GM18909 (cell line): ENCODE measurements around the gene TRH.

Source experiments
- ATAC-seq: cut with Tn5 transposase; IDR thresholded peaks from one replicate; pipeline ENCODE4 v1.9.1; 2021; ENCODE audit warnings: mild to moderate bottlenecking; ENCODE audit not compliant: unreplicated experiment, poor library complexity

Gene TRH, protein sequence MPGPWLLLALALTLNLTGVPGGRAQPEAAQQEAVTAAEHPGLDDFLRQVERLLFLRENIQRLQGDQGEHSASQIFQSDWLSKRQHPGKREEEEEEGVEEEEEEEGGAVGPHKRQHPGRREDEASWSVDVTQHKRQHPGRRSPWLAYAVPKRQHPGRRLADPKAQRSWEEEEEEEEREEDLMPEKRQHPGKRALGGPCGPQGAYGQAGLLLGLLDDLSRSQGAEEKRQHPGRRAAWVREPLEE

DNA sequence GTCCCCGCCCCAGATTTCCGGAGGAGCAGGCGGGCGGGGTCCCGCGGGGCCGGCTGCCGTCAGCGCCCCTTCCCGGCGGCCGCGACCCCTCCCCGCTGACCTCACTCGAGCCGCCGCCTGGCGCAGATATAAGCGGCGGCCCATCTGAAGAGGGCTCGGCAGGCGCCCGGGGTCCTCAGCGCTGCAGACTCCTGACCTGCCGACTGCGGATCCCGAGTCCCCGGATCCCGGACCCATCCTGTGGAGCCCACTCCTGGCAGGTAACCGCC, at the start of gene TRH:
Gene TRH (plus strand): TSS at position 157 of the 269 bp plus-strand sequence. CDS start 1,097 bp downstream, outside the sequence.
- no peak for ATAC-seq

DNA sequence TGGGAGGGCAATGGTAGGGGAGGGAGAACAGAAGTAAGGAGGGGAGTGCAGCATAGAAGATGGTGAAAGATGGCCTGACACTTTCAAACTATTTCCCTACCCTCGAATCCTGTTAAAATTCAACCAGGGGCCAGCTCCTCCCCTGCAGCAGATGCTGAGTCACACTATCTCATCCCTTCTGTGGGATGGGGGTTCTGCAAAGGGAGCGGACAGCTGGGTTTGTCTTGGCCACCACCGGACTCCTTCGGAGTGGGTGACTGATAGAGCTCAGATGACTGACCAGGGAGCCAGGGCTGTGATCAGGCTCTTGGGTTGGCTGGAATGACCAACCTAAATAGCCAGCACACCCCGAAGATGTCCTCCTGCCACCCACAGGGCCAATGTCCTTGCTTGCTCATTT, 47.4 kb upstream of the TRH start:
- ATAC-seq = no peak

DNA sequence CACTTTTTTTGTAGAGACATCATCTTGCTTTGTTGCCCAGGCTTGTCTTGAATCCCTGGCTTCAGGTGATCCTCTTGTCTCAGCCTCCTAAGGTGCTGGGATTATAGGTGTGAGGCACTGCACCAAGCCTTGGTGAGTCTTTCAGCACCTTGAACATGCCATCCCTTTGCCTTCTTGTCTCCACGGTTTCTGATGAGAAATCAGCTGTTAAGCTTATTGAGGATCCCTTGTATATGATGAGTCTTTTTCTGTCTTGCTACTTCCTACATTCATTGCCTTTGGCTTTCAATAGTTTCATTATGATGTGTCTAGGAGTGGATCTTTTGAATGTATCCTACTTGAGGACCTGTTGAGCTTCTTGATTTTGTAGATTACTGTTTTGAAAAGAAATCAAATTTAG, 45.1 kb upstream of the TRH start:
- ATAC-seq = no peak

DNA sequence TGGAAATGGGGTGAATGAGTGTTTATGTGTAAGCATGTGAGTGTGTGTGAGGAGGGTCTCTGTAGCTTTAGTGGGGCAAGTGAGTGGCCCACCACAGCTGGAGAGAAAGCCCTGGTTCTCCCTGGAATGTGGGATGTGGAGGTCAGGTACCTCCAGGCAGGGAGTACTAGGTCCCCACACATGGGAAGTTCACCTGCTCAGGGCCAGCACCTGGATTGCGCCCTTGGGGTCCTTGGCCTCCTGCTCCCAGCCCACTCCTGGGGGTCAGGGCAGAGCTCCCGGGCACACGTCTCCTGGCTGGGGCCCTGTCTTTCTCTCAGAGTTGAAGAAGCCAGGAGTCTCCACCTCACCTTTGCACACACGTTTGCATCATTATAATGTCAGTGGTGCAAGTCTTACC, 41.0 kb upstream of the TRH start:
- no peak for ATAC-seq

DNA sequence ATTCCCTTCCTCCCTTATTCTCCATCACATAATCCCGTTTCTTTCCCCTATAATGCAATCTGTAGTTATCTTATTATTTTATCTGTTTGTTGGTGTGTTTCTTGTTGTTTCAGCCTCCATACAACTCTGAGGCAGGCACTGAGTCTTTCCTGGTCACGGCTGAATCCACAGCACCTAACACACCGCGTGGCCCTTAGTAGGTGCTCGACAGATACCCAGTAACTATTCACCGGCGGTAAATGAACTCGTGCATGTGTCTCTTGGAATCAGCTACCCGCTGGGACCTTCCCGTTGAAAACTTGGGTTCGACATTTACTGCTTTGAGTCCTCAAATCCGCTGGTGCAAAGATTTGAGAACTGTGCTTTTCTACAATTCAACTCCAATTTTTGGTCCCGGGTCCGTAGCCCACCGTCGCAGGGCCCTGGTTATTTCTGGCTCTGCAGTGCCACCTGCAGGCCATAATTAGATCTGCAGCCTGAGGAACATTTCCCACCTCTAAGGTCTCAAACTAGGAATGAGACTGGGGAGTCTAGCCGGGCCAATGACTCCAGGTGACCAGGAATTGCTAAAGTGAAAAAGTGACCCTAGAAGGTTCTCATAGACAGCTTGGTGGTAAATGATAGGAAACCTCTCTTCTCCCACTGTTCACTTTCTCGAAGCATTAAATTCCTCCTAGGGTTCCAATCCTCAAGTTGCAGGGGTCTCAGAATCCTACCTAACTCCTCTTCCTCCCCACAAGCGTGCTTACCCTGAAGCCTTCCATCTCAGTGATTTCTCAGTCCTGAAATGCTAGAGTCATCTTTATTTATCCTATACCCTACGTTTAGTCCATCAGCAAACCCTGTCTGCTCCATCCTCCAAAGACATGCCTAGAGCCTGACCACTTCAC, 40.0 kb upstream of the TRH start:
- ATAC-seq = no peak

DNA sequence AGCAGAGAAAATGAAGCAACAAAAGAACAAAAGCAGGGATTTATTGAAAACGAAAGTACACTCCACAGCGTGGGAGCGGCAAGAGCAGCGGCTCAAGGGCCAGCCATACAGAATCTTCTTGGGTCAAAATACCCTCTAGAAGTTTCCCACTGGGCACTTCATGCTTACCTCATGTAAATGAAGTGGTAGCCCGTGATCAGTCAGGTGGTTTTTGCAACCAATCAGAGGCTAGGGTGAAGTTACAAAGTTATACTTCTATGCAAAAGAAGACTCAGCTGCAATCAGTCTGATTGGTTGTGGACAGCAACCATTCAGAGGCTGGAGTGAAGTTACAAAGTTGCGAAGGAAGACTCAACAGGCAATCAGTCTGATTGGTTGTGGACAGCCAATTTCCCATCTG, 37.8 kb upstream of the TRH start:
- no peak for ATAC-seq

DNA sequence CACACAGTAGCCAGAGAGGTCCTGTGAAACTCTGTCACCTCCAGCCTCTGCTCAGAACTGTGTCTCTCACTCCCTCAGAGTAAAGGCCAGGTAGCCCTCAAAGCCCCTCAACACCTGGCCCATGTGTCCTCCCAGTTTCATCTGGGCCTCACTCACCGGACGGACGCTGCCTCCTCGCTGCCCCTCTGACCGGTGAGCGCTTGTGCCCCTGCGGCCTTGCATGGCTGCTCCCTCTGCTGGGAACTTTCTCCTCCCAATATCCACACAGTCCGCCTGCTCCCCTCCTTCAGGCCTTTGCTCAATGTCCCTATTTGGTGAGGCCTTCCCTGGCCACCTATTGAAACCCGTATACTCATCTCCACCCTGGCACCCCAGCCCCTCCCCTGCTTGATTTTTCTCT, 36.8 kb upstream of the TRH start:
- no peak for ATAC-seq

DNA sequence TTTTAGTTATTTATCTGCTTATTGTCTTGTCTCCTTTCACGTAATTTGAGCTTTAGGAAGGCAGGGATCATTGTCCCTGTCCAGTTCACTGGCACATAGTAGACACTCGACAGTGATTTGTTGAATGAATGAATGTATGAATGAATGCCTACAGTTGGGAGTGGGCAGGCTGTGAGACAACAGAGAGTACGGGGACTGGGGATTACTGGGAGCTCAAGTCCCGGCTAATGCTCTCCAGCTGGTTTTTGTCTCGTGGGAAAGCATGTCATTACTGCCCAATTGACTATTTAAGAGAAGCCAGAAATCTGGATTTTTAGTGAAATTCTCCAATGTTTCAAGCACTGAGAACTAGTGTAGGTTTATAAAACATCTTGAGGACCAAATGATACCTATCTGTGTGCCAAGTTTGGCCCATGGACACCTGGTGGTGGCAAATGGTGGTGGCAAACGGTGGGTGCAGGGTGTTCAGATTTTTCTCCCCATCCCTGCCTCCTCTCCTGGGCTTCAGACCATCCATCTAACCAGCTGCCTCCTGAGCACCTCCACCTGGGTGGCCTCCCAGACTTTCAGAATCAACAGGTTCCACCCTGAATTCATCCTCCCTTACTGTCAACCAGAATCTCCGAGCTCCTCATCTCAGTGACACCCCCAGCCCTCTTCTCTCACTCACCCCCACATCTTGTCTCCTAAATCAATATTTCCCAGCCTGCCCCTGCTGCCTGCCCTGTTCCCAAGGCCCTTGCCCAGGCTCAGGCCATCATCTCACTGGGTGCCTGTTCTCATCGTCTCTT, 36.2 kb upstream of the TRH start:
- ATAC-seq = no peak

DNA sequence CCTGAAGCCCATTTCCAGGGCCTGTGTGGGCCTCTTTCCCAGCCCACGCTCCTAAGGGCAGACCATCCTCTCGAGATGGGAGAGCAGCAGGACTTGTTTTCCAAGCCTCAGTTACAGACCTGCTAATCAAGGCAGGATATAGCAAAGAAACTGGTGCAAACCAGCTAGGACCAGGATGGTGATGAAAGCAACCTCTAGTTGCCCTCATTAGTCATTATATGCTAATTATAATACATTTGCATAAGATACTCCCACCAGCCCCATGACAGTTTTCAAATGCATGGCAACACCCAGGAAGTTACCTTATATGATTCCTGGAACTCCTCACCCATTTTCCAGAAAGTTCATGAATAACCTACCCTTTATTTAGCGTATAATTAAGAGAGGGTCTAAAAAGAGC, 34.4 kb upstream of the TRH start:
- ATAC-seq = no peak

DNA sequence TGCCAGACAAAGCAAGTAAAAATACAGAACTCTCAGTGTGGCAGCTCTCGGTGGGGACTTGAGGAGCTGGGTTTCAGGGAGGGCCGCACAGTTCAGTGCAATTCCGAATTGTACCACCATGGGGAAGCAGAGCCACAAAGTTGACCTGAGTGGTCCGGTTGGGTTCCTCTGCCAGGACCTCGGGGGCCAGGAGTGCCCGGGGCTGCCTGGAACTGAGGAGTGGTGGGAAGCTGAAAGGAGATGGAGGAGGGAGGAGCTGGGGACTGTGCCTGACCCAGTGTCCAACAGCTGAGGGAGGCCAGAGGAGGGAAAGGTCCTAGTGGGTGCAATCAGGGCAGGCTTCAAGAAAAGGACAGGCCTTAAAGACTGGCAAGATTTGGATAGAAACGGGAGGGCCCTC, 32.2 kb upstream of the TRH start:
- no peak for ATAC-seq

DNA sequence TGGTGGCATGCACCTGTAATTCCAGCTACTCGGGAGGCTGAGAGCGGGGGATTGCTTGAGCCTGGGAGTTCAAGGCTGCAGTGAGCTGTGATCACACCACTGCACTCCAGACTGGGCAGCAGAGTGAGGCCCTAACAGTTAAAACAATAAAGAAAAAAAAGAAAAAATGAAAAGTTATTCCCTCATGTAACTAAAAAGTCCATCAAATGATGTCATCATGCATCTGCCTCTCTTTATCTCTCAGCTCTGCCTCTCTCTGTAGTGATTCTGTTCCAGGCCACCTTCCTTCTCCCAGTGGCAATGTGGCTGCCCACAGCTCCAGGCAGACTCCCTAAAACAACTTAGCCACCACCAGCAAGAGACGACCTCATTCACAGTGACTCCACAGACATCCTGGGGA, 31.5 kb upstream of the TRH start:
- ATAC-seq = no peak

DNA sequence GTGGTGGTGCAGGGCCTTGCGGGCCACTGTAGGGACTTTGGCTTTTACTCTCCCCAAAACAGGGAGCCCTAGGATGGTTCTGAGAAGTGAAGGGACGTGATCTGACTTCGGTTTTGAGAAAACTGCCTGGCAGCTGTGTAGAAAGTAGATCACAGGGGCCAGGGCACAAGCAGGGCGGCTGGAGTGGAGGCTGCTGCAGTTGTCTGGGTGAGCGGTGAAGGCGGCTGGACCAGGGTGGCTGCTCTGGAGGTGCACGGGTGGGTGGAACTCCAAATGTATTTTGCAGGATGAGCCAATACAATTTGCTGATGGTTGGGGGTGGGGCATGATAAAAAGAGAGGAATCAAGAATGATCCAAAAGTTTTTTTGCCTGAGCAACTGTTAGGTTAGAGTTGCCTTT, 29.8 kb upstream of the TRH start:
- no peak for ATAC-seq

DNA sequence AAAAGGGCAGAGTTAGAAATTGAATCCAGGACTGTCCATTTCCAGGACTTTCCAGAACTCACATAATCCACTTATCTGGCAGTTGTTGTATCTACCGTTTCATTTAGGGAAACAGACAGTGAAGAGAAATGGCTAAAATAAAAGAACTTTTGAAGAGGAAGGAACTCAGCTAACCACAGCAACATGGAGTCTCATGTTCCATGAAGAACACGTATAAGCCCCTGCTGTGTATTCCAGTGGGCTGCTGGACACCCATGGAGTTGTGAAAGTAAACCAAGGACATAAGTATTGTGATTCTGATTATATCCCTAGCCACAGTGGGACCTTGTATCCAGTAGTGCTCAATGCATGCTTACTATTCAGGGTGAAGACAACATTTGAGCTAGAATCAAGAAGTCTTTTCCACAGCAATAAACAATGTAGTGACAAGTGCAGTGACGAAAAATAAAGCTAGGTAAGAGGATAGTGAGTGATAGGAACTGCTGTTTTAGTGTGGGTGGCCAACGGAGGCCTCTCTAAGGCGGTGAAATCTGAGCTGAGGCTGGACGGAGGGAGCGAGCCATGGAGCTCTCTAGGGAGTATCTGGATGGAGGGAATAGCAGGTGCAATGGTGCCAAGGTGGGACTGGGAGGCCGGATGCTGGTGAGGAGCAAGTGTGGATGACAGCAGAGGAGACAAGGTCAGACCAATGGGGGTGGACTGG, 26.8 kb upstream of the TRH start:
- ATAC-seq = no peak

DNA sequence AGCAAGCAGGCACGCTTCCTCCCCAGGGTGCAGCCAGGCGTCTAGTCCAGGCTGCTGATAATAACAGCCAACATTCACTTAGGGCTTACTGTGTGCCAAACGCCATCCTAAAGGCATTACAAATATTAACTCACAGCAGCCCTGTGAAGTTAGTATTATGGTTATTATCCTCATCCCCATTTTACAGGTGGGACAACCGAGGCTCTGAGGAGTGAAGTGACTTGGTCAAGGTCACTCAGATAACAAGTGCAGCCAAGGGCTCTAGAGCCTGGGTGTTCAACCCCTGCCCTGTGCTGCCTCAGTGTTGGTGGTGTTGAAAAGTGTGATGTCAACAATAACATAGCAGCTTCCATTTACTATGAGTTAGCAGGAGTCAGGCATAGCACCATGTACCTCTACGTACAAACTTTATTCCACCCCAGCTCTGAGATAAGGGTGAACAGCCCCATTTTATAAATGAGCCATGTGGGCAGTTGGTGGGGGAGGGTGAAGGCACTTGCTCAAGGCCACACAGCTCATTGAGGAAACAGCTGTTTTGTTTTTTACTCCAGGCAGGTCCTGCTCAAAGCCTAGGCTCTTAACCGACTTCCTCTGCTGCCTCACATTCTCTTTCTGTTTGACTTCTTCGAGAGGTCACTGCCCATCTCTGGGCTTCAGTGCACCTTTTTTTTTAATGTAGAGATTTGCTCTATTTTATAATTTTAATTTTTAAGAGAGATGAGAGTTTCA, 24.0 kb upstream of the TRH start:
- ATAC-seq = no peak

DNA sequence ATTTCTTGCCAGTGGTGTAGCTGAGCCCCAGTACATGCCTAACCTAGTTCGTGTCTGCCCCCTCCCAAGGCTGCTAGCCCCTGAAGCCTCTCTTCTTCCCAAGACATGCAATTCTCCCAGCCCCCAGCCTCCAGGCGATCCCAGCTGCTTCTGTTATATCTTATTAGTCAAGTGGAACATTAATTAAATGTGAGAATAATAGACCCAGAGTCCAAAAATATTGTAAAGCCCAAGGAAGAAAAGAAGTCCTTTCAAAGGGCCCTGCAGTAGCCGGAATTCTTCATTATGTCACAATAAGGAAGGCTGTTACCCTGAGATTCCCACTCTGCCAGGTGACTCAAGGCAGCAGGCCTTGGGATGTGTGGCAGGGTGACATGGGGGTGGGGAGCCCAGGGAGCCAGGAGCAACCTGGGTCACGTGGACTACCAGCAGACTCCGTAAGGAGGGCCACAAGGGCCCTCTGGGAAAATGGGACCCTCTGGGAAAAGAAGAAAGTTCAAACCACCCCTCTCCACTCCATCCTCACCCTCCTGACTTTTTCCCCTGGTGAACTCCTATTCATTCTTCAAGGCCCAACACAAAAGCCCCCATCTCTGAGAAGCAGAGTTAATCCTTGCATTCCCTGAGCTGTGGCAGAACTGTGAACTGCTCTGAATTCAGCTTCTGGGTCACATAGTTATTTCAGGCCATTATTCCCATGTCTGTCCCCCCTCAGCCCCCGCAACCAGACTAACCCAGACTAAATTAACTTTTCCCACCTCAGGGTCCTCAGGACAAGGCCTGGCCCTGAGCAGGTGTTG, 21.8 kb upstream of the TRH start:
- ATAC-seq = no peak

DNA sequence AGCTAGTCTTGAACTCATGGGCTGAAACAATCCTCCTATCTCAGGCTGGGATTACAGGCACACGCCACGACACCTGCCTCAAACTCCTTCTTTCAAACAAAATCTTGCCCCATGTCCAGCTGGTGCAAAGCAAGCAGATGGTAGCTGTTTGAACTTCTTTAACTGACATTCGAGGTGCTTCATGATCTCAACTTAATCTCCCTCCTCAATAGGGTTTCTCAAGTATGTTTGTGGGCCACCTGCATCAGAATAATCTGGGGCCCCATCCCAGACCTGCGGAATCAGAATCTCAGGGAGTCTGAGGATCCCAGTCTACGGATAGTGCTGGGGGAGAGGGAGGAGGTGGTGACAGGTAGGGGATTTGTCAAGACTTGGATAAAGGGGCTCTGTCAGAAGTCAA, 20.9 kb upstream of the TRH start:
- ATAC-seq = no peak

DNA sequence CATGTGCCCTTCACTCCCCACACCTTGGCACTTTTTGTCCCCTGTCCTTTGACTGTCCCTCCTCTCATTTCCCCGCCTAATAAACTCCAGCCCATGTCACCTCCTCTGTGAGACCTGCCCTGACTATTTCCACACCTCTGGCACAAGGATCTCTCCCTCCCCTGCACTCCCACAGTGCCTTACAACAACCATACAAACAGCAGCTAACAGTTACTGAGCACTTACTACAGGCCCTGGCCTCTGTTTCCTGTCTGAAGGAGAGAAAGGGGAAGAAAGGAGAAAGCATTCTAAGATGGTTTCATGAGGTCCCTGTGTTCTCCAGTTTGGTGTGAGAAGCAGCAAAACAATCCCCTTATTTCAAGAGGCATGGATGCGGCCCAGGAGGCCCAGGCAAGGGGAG, 20.0 kb upstream of the TRH start:
- no peak for ATAC-seq

DNA sequence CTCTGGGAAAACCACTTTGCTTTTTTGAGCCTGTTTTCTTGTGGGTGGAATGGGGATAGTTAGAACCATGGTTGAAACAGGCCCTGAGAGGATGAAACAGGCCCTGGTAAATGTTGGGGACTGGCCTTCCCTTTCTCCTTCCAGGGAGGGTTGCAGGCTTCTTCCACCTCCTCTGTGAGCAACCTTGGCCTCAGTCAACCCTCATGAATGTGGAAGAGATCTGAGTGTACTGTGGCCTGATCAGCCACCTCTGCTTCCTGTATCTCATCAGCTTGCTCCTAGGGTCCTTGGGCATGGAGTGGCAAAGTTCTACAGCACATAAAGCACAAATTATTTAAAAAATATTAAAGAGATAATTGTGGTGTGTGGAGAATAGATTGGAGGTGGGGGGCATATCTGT, 17.6 kb upstream of the TRH start:
- no peak for ATAC-seq

DNA sequence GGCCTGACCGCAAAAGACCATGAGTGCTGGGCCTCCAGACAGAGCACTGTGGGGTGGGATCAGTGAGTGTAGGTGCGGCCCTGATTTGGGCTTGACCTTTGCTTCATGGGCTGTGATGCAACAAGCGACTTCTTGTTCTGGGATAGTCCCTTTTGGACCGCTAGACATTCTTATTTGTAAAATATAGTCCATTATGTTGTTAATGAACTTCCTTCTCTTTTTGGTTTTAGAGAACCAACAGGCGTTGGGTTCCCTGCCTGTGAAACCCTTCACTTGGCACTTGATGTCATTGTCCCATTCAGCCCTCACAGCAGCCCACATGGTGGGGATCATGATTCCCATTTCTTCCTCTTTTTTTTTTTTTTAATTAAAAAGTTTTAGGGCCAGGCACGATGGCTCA, 15.8 kb upstream of the TRH start:
- no peak for ATAC-seq
